Measurements from ENCODE around the gene GAPDHS.

- TF ChIP-seq POLR2AphosphoS5 (IDR thresholded peaks at IDR 0.05; ENCODE audit: low read depth, low read length) (no peak), POLR2A (IDR thresholded peaks at IDR 0.05; ENCODE audit: low read depth, low read length) (no peak)
Measured at GRCh38 chr19:35493971-35494370, 39.3 kb upstream of the GAPDHS start.

Data from GM12892 (cell line).